HG03039 (cell line): ENCODE data around the gene IQCK.

Experiments used
- ATAC-seq: cut with Tn5 transposase; IDR thresholded peaks from one replicate; pipeline ENCODE4 v1.9.1; 2021; ENCODE audit warnings: mild to moderate bottlenecking, moderate library complexity; ENCODE audit not compliant: unreplicated experiment

Gene IQCK

DNA sequence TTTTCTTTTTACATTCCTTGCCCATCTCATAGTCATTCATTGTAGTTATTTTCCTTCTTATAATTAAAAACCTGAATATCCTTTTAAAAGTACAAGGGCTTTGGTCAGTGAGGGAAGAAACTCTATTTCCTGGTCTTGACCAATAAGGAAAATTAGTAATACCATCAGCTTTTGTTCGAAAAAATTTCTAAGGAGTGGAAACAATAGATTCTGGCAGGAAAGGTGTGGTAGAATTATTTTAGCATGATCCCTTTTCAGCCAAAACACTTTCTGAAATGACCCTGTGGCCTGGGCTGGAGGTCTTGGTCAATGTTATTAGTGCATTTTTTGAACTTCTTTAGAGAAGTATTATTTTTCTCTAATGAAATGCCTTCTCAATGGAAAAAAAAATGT is 36.6 kb downstream of the IQCK start:
- no peak for ATAC-seq

DNA sequence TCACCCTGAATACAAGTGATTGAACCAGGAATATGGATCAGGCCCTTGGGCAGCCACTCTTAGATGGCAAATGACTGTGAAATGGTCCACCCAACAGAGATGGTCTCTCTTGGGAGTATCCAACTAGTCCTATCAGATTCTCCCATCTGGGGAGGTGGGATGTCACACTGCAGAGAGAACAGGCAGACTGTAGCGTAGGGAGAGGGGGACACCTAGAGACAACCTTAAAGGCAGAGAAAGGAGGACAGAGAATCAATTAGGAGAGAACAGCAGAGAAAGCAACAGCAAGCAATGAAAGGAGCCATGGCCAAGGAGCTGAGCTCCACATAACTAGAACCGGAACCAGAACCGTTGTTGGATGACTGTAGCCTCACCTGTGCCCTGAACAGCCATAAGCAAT is 37.2 kb downstream of the IQCK start:
- no peak for ATAC-seq

DNA sequence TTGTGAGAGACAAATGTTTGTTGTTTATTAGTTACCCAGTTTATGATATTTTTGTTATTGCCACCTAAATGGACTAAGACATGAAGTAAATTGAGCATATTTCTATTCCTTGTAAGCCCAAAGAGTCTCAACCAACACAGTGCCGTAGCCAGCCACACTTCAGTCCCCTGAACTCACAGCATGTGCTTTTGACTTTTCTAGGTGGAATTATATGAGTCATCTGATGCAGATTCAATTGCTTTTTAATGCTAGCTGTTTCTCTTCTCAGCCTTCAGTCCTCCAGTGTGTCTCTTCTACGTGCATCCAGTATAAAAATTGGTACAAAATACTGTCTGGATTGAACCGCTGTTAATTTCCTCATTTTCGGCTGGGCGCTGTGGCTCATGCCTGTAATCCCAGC is 39.0 kb downstream of the IQCK start:
- no peak for ATAC-seq

DNA sequence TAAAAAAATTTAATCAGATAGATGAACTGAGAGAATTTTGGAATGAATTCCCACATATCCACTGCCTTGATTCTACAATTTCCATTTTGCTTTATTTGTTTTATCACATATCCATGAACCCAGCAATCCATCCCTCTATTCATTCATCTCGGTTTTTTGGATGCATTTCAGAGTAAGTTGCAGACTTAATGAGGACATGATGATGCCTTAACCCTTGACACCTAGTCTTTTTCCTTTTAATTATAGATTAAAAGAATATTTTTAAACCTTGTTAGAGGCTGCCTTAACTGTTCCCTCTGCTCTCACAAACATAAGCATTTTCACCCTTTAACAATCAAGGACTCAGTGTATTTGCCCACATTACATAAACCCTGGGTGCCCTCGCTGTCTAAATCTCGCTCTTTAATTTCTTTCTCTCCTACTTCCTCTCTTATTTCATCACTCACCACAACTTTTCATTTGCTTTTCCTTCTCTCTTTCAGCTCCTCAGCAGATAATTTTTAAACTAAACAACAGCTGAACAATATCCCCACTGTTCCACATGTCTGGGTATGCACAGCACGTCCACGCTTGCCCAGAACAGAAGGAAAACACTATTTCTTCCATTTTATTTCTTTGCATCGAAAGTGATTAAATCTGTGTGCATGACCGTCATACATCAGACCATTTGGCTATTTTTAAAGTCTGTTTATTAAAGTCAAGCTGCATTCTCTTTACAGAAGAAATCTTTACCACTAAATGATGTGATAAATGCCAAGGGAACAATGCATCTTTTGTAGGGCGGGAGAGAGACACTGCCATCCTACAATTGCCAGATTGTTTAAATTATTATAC is 39.9 kb downstream of the IQCK start:
- no peak for ATAC-seq

DNA sequence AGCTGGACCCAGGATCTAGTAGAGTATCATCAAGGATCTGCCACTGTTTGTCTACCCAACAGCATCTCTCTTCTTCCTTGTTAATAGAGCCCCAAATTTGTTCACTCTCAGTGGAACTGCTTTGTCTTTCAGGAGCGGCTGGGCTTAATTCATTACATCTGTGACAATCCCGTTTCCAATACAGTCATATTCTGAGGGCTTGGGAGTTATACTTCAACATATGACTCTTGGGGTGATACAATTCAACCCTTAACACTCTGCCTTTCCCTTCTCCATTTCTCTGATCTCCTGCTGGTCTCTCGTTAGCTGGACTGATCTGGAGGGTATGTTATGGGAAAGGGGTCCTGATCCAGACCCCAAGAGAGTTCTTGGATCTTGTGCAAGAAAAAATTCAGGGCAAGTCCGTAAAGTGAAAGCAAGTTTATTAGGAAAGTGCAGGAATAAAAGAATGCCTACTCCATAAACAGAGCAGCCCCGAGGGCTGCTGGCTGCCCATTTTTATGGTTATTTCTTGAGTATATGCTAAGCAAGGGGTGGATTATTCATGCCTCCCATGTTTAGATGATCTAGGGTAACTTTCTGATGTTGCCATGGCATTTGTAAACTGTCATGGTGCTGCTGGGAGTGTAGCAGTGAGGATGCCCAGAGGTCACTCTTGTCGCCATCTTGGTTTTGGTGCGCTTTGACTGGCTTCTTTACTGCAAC is 42.4 kb downstream of the IQCK start:
- no peak for ATAC-seq

DNA sequence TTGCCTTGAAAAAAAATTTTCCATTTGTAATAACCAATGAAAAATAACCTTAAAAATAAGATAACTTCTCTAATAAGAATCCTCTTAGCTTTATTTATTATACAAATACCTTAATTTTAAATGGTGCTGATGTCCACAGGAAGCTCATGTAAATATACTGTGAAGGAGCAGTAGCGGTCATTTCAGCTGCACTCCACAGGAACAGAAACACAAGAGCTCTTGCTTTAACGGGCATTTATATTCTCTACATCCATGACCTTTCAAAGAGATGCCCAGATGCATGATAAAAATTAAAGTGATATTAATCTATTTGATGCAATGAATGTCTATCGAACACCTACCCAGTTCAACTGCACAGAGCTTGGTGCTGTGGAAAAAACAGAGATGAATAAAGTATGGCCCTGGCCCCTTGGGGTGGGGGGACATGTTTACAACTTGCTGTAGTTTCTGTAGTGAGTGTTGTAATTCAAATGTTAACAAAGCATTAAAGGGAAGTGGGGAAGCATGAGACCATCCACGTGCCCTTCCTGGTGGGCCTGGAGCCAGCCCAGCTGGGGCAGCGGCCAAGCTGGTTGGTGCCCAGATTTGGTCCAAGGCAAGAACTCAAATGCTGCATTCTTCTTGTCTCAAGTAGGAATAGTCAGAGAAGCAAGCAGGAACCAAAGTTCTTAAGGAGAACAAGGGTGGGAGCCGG is 47.9 kb downstream of the IQCK start:
- no peak for ATAC-seq

DNA sequence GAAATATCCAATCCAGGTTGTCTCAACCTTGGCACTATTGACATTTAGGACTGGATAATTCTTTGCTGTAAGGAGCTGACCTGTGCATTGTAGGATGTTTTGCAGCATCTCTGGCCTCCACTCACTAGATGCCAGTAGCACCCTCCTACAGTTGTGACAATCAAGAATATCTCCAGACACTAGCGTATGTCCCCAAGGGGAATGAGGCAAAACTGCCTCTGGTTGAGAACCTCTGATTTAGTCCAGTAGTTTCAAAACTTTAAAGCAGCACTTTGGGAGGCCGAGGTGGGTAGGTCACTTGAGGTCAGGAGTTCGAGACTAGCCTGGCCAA is 48.4 kb downstream of the IQCK start:
- no peak for ATAC-seq

DNA sequence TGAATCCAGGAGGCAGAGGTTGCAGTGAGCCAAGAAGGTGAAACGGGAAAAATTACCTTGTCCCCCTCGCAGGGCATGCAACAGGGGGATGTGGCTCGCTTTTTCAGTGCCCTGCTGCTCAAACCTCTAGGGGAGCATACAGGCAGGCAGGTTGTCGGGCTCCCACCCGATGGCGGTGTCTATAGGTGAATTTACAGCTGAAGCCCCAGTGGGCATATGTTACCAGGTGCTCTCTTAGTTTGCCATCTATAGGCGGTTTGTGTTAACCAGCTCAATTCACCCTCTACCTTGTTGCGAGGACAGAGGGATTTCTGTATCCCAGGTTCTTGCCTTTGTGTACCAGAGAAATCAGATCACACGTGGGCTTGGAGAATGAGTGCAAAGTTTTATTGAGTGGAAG is 48.9 kb downstream of the IQCK start:
- no peak for ATAC-seq

DNA sequence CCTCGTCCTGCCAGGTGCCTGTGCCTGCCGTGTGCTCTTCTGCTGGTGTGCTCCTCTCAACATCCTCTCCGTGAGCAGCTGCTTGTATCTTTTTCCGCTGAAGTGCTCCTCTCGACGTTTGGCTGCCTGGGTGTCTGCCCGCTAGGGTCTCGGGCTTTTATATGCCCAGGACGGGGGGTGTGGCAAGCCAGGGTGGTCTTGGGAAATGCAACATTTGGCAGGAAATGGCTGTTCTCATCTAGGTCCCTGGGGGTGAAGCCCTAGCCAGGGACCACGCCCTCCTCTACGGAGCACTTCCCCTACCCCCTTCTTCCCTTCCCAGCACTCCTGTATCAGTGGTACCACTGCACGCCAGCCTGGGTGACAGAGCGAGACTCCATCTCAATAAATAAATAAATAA is 49.4 kb downstream of the IQCK start:
- no peak for ATAC-seq

DNA sequence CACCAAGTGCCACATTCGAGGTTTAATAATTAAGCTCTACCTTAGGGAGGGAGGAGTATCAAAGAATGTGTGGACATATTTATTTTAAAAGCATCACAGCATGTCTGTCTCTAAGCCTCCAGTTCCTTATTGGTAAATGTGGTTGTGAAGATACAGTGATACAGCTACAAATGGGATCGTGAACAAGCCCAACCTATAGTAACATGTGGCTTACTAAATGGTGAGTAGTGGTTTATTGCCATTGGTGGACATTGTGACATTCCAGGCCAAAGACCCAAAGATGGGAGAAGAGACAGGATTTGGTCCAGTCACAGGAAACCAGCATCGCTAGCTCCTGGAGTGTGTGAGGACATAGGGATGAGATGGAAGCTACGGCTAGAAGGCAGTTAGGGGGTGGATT is 51.2 kb downstream of the IQCK start:
- no peak for ATAC-seq

DNA sequence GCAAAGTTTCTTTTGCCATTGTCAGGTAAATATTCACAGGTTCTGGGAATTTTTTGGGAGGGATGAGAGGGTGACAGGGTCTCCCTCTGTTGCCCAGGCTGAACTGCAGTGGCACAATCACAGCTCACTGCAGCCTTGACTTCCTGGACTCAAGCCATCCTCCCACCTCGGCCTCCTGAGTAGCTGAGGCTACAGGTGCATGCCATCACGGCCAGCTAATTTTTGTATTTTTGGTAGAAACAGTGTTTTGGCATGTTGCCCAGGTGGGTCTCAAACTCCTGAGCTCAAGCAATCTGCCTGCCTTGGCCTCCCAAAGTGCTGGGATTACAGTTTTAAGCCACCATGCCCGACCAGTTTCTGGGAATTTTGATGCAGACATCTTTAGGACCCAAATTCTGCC is 53.0 kb downstream of the IQCK start:
- no peak for ATAC-seq

DNA sequence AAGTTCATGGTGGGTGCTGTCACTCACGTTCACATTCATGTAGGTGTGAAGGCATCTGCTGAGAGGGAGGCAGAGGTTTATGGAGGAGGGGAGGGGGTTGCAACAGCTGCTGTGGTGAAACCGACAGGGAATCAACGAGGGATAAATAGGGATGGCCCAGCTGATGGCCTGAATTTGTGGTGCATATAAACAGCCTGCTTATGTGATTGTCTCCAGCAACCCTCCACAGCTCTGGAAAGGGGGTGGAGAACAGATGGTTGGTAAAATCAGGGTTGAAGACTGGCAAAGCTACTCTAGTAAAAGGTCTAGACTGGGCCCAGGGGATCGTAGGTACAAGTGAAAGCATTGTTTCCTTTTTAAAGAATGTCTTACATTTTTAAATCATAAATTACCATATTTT is 53.7 kb downstream of the IQCK start:
- ATAC-seq: no peak

DNA sequence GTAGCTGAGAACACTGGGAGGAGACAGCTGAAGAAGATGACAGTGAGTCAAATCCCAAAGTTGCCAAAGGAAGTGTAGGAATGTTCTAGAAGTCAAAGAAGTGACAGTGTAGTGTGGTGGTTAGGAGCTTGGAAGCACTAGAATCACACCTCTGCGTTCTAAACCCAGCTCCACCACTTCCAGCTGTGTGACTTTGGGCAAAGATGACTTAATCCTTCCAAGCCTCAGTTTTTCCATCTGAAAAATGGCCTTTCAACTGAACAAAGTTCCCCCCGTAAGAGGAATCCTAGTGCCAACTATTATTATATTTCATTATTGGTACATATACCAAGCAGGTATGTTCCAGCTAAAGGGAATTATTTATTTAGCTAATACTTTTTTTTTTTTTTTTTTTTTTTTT is 56.0 kb downstream of the IQCK start:
- no peak for ATAC-seq

DNA sequence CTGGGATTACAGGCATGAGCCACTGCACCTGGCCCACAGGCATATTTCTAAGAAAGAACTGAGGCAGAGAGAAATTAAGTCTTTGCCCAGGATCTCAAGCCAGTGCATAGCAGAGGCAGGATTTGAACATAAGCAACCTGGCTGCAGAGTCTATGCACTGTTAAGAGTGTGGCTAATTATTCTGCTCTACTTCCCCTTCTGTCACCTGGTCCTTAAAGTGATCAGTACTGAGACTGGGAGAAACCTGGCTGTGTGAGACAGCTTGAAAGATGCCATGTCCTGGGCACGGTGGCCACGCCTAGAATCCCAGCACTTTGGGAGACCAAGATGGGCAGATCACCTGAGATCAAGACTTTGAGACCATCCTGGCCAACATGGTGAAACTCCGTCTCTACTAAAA is 58.1 kb downstream of the IQCK start:
- ATAC-seq: no peak

DNA sequence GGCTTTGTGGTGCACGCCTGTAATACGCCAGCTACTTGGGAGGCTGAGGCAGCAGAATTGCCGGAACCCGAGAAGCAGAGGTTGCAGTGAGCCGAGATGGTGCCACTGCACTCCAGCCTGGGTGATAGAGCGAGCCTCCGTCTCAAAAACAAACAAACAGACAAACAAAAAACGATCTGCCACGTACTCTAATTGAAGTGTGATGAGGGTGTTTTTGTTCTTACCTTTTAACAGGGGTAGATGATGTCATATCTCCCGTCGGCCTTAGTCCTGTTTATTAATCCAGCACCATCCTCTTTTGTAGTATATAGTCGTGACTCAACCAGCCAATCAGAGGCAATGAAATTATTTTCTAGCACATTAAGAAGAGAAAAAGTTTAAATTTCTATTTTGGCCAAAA is 58.5 kb downstream of the IQCK start:
- ATAC-seq: no peak

DNA sequence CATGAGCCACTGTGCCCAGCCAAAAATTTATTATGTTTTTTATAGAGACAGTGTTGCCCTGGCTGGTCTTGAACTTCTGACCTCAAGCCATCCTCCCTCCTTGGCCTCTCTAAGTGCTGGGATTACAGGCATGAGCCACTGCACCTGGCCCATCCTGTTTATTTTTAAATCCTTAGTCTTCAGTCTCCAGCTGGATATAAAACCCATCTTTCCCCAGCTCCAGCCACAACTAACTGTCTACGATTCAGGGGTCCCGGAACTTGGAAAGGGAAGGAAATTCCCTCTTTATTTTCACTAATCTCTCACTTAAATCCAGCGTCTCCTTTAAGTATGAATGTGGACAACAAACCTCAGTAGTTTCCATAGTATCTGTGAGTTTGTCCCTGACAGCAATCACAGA is 62.2 kb downstream of the IQCK start:
- ATAC-seq: no peak

DNA sequence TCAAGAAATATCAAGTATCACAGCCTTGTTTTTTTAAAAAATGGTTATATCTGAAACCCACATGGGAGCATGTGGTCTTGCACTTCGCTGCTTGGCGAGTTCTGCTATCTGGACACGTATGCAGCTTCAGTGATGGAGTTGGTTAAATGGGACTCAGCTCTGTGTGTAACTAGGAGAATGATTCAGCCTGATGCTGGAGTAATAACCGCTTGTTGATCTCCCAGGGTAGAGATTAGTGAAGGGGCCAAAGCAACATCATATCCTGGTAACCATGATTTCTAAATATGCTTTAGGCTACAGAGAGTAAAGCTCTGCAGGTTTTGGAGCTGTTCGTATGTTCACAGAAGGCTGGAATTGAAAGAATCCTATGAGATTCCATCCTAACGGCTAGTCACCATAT is 63.2 kb downstream of the IQCK start:
- no peak for ATAC-seq

DNA sequence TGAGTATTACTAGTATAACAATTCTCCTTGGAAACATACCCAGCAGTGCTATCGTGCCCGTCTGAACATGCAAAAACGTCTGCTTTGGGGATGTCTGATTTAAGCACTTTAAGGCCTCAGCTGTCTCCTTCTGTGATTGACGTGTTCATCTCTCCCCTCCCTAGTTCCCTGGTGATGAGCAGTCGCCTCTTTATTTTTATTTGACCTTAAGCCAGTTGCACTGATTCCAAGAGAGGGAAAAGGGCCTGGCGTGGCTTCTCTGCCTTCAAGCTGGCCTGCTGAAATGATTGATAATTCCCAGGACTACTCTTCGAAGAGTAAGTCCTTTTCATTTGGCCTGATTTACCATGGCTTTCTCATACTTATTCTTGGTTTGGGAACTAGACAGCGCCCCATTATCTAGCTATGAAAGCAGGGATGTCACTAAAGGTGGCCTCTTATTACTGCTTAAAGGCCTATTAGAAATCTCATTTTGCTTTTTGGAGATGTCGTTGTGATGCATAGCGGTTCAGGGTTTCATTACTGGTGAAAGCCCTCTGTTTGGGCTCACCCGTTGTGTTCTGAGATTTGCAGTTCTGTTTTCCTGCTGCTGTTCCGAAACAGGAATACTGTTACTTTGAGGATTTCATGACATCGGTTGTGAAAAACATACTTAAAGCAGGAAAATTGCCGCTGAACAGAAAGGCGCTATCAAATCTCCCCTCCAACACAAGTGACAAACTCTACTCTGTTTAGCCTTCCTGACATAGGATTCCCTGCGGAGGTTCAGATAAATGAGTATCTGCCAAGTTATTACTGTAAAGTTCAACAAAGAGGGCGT is 65.5 kb downstream of the IQCK start:
- ATAC-seq: no peak

DNA sequence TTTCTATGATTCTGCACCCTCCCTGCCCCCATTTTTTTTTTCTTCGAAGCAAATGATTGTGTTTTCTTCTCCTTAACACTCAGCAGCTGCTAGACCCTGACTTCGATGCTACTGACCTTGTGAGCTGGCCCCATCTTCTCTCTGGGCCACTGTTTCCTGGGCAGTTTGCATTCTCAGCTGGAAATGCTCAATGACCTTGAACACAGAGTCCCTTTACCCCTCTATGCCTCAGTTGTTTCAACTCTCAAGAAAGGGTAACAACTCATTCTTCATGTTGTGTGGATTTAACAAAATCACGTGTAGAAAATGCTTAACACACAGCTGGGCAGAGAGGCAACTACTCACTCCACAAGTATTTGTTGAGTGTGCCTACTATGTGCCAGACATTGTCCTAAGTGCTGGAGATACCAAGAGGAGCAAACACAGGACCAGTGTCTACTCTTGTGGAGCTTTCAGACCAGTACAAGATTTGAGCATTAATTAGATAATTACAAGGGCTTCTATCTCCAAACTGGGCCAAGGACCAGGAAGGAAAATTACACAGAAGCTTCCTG is 66.2 kb downstream of the IQCK start:
- no peak for ATAC-seq

DNA sequence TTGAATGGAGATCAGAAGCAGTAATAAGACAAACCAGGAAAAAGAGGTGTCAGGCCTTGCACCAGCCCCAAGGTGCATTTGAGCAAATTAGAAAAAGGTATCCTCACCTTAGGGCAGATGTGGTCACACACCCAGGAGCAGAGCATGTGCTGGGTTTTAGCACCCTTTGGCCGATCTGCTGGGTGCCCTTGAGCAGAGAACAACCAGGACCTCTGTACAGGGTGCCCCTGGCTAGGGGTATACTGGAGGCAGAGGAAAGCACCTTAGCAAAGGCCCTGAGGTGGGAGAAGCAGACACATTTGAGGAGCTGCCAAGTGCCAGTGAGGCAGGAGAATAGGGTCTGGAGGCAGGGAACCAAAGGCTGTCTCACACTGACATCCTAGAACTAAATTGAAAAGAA is 67.0 kb downstream of the IQCK start:
- ATAC-seq: no peak

DNA sequence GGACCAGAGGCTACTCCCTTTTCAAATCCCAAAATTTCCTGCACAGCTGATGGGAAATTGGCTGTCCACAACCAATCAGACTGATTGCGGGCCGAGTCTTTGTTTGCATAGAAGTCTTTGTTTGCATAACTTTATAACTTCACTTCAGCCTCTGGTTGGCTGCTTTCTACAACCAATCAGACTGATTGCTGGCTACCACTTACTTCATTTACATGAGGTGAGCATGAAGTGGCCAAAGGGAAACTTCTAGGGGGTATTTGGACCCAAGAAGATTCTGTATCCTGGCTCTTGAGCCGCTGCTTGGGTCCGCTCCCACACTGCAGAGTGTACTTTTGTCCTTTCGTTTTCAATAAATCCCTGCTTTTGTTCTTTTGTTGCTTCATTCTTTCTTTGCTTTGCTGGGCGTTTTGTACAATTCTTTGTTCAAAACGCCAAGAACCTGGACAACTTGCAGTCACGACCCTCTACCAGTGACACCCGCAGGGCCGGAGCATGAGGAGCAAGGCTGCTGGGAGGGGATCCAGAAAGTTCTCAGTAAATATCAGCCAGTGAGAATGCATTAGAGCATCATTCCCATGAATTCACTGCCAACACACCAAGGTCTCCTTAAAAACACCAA is 67.5 kb downstream of the IQCK start:
- ATAC-seq: no peak
